Endodermal cell (in vitro differentiated cells): ENCODE measurements around the gene FRAT1. TPM values are rescaled to one million over a fixed set of nuclear protein-coding genes. Genes with fewer than 3 reads are reported as not detected.

Experiments used
- DNase-seq: peaks from one replicate; pipeline ENCODE4 v3.0.0-alpha.2; 2017
- H3K27ac ChIP-seq: 2 replicates; pipeline ENCODE4 v1.5.1; 2013; ENCODE audit warnings: mild to moderate bottlenecking, low read depth, low read length, moderate library complexity
- H3K27me3 ChIP-seq: 2 replicates; pipeline ENCODE4 v1.6.1; 2013; ENCODE audit warnings: mild to moderate bottlenecking, low read length, moderate library complexity; ENCODE audit not compliant: insufficient read depth, control insufficient read depth, poor library complexity, severe bottlenecking
- H3K36me3 ChIP-seq: 2 replicates; pipeline ENCODE4 v1.7.0; 2013; ENCODE audit warnings: mild to moderate bottlenecking, low read length, moderate library complexity; ENCODE audit not compliant: control insufficient read depth, insufficient read depth
- H3K4me1 ChIP-seq: one replicate; pipeline ENCODE4 v1.7.0; 2013; ENCODE audit warnings: low read length; ENCODE audit not compliant: control insufficient read depth, insufficient read depth
- H3K4me3 ChIP-seq: 2 replicates; pipeline ENCODE4 v1.5.1; 2013; ENCODE audit warnings: mild to moderate bottlenecking, low read length, moderate library complexity
- H3K9ac ChIP-seq: 2 replicates; pipeline ENCODE4 v1.6.1; 2013; ENCODE audit warnings: mild to moderate bottlenecking, low read length, moderate library complexity; ENCODE audit not compliant: poor library complexity, severe bottlenecking; ENCODE audit errors: extremely low read depth
- H3K9me3 ChIP-seq: 2 replicates; pipeline ENCODE4 v1.6.1; 2013; ENCODE audit warnings: mild to moderate bottlenecking, low read length, moderate library complexity; ENCODE audit not compliant: control insufficient read depth
- H3K27ac Mint-ChIP-seq: 2 replicates; pipeline ENCODE4 v1.8.0; 2020; ENCODE audit warnings: mixed read lengths
- H3K27me3 Mint-ChIP-seq: 2 replicates; pipeline ENCODE4 v1.8.0; 2021; ENCODE audit warnings: mild to moderate bottlenecking, mixed read lengths; ENCODE audit not compliant: insufficient read depth
- H3K36me3 Mint-ChIP-seq: 2 replicates; pipeline ENCODE4 v1.8.0; 2020; ENCODE audit warnings: low read depth, mixed read lengths
- H3K4me1 Mint-ChIP-seq: 2 replicates; pipeline ENCODE4 v1.8.0; 2020; ENCODE audit warnings: mixed read lengths
- H3K4me3 Mint-ChIP-seq: 2 replicates; pipeline ENCODE4 v1.8.0; 2020; ENCODE audit warnings: mild to moderate bottlenecking, moderate library complexity, mixed read lengths
- H3K9me3 Mint-ChIP-seq: 2 replicates; pipeline ENCODE4 v1.8.0; 2020; ENCODE audit warnings: mild to moderate bottlenecking, mixed read lengths
- WGBS, 2 experiments: methylation state at CpG; one replicate each; pipeline versions ENCODE4 v1.1.5 to v1.1.7; 2013; ENCODE audit warnings: missing lambda C conversion rate in 2 of 2, mixed read lengths in 1 of 2; ENCODE audit not compliant: insufficient coverage in 1 of 2, insufficient read length in 1 of 2; 5-methylcytosine and 5-hydroxymethylcytosine counted together
- total RNA-seq, 2 donors: library from RNA; stranded (reverse); fragmentation: NEBNext Ultra II Directional in 1 of 2; extraction: Animal tissue kit (Norgen Biotek cat#: 25700) in 1 of 2; gene quantifications; 2 replicates in 1 of 2; 3 replicates in 1 of 2; pipeline ENCODE4 v1.2.1, GENCODE V29; 2021
- TF ChIP-seq, protein P1 (sequence below): fragments of 200-600 bp; sonication (generic); conservative IDR thresholded peaks from 2 replicates; pipeline ENCODE4 v1.5.0; 2021; ENCODE audit warnings: antibody characterized with exemption, mild to moderate bottlenecking

FRAT1 gene
- total RNA-seq, 2 donors from 2014 or later: 6.5 to 7.3 TPM

DNA sequence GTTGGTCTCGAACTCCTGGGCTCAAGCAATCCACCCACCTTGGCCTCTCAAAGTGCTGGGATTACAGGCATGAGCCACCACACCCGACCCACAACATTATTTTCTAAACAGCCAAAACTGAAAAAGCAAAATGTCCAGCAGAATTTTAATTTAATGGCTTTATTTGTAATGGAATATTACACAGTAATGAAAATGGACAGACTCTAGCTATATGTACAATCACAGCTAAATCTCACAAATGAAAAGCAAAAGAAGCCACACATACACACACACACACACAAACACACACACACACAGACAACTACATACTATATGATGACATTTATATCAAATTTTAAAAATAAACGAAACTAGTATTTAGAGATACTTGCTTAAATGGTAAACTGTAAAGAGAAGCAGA, 45.4 kb upstream of the FRAT1 start:
- H3K4me3 ChIP-seq: no peak overlapping the region
- Mint-ChIP-seq H3K9me3 (peaks cover 10% of the 10 kb centered on the region), H3K4me3 (no peak overlapping the region), H3K4me1 (peaks cover 1% of the 10 kb centered on the region), H3K27ac (no peak overlapping the region), H3K36me3 (peaks cover 5% of the 10 kb centered on the region), H3K27me3 (no peaks in the 10 kb centered on the region)
- H3K4me1 ChIP-seq: no peaks in the 10 kb centered on the region
- no peak overlapping the region for H3K27ac ChIP-seq
- no peaks in the 10 kb centered on the region for H3K27me3 ChIP-seq
- H3K9me3 ChIP-seq: peaks cover 22% of the 10 kb centered on the region
- WGBS, 2 experiments: 98% methylated on average over 3 of the region's 3 CpGs; no CpG with 5 or more reads in 1 of the 2 experiments
- H3K36me3 ChIP-seq: no peaks in the 10 kb centered on the region
- TF ChIP-seq, protein P1, sequence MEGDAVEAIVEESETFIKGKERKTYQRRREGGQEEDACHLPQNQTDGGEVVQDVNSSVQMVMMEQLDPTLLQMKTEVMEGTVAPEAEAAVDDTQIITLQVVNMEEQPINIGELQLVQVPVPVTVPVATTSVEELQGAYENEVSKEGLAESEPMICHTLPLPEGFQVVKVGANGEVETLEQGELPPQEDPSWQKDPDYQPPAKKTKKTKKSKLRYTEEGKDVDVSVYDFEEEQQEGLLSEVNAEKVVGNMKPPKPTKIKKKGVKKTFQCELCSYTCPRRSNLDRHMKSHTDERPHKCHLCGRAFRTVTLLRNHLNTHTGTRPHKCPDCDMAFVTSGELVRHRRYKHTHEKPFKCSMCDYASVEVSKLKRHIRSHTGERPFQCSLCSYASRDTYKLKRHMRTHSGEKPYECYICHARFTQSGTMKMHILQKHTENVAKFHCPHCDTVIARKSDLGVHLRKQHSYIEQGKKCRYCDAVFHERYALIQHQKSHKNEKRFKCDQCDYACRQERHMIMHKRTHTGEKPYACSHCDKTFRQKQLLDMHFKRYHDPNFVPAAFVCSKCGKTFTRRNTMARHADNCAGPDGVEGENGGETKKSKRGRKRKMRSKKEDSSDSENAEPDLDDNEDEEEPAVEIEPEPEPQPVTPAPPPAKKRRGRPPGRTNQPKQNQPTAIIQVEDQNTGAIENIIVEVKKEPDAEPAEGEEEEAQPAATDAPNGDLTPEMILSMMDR: no peak
- DNase-seq: no peak
- no peak overlapping the region for H3K9ac ChIP-seq

DNA sequence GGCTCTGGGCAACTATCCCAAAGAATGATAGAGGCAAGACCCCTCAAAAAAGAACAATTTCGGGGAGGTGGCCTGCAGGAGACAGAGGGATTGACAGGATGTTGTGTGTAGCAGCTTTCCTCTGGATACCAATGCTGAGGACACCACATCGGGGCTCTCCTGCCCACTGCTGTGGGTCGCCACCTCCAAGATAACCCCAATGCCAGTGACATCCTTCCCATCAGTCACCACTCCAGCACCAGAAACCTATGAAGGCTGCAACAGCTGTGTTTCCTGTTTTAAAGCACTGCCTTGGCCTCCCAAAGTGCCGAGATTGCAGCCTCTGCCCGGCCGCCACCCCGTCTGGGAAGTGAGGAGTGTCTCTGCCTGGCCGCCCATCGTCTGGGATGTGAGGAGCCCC, 44.2 kb upstream of the FRAT1 start:
- Histone ChIP-seq H3K9me3 (peaks cover 22% of the 10 kb centered on the region), H3K36me3 (no peaks in the 10 kb centered on the region), H3K27me3 (no peaks in the 10 kb centered on the region), H3K9ac (no peak overlapping the region), H3K4me3 (no peak overlapping the region), H3K4me1 (no peaks in the 10 kb centered on the region), H3K27ac (no peak overlapping the region)
- peaks cover 9% of the 10 kb centered on the region for H3K9me3 Mint-ChIP-seq
- TF ChIP-seq, protein P1: no peak
- WGBS, 2 experiments: 88 to 92% methylated on average over 2 to 3 of the region's 9 CpGs
- H3K27me3 Mint-ChIP-seq: no peaks in the 10 kb centered on the region
- H3K36me3 Mint-ChIP-seq: peaks cover 5% of the 10 kb centered on the region
- DNase-seq: no peak
- no peak overlapping the region for H3K4me3 Mint-ChIP-seq
- peaks cover 6% of the 10 kb centered on the region for H3K4me1 Mint-ChIP-seq
- H3K27ac Mint-ChIP-seq: no peak overlapping the region

DNA sequence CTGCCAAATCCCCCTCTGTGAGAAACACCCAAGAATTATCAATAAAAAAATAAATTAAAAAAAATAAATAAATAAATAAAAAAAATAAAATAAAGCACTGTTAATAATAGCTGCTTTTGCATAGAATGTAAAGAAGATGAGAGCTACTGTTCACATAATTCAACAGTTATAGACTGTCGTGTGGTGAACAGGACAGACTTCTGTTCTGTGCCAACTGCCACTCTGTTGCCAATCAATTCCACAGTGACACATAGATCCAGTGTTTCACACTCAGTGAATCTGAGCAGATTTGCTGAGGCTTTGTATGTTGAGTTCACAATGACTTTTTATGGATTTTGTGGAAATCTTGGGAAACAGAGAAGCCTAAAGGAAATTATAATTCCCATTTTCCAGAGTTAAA, 41.5 kb upstream of the FRAT1 start:
- 96 to 100% methylated on average over 1 of the region's 1 CpG for WGBS, 2 experiments

More for the DNA sequence above, 41.5 kb upstream of the FRAT1 start:
- TF ChIP-seq, protein P1: no peak
- peaks cover 7% of the 10 kb centered on the region for H3K9me3 ChIP-seq
- Mint-ChIP-seq H3K27ac (no peak overlapping the region), H3K36me3 (peaks cover 2% of the 10 kb centered on the region), H3K27me3 (no peaks in the 10 kb centered on the region), H3K4me3 (no peak overlapping the region), H3K4me1 (peaks cover 6% of the 10 kb centered on the region), H3K9me3 (no peaks in the 10 kb centered on the region)
- no peaks in the 10 kb centered on the region for H3K27me3 ChIP-seq
- no peak overlapping the region for H3K4me3 ChIP-seq
- H3K27ac ChIP-seq: no peak overlapping the region
- DNase-seq: no peak
- H3K4me1 ChIP-seq: no peaks in the 10 kb centered on the region
- H3K36me3 ChIP-seq: no peaks in the 10 kb centered on the region
- H3K9ac ChIP-seq: no peak overlapping the region
